HepG2 (cell line): ENCODE measurements around the gene NEURL1. TPM values are rescaled to one million over a fixed set of nuclear protein-coding genes. Genes with fewer than 3 reads are reported as not detected.

Source experiments
- ATF7 ChIP-seq, 2 experiments: fragments of 450-650 bp in 1 of 2; sonication (generic) in 1 of 2; formaldehyde crosslinking in 1 of 2; IDR thresholded peaks; 2 replicates each; pipeline versions ENCODE4 v1.4.0 to v1.6.1; 2016 to 2020; ENCODE audit warnings: antibody characterized with exemption in 1 of 2, mild to moderate bottlenecking in 1 of 2, missing genetic modification reagents in 1 of 2
- BRCA1 ChIP-seq: sonication (generic); formaldehyde crosslinking; IDR thresholded peaks from 2 replicates; pipeline ENCODE4 v1.4.0; 2020; ENCODE audit warnings: missing genetic modification reagents
- HMG20A ChIP-seq: IDR thresholded peaks from 2 replicates; pipeline ENCODE4 v1.6.1; 2016; ENCODE audit warnings: borderline replicate concordance
- HMGXB3 ChIP-seq: sonication (generic); formaldehyde crosslinking; IDR thresholded peaks from 2 replicates; pipeline ENCODE4 v1.4.0; 2020; ENCODE audit warnings: missing genetic modification reagents, borderline replicate concordance
- KLF6 ChIP-seq: IDR thresholded peaks from 2 replicates; pipeline ENCODE4 v1.8.0; 2016; ENCODE audit warnings: missing biosample characterization, missing genetic modification reagents
- NCOA5 ChIP-seq: sonication (generic); formaldehyde crosslinking; IDR thresholded peaks from 2 replicates; pipeline ENCODE4 v1.4.0; 2020; ENCODE audit warnings: missing genetic modification reagents
- REL ChIP-seq: sonication (generic); formaldehyde crosslinking; conservative IDR thresholded peaks from 2 replicates; pipeline ENCODE4 v1.8.0; 2022; ENCODE audit warnings: mild to moderate bottlenecking, missing genetic modification reagents, moderate library complexity
- SCMH1 ChIP-seq: sonication (generic); formaldehyde crosslinking; IDR thresholded peaks from 2 replicates; pipeline ENCODE4 v1.9.0; 2021; ENCODE audit warnings: missing genetic modification reagents, mild to moderate bottlenecking, borderline replicate concordance
- SYNCRIP ChIP-seq: fragments of 200-400 bp; formaldehyde crosslinking; IDR thresholded peaks from 2 replicates; pipeline ENCODE4 v1.6.1; 2018; ENCODE audit warnings: mild to moderate bottlenecking, low read depth, low read length; ENCODE audit not compliant: insufficient read depth
- ZKSCAN8 ChIP-seq: IDR thresholded peaks from 2 replicates; pipeline ENCODE4 v1.6.1; 2016; ENCODE audit warnings: borderline replicate concordance, missing genetic modification reagents, missing compliant biosample characterization
- ZNF20 ChIP-seq: sonication (generic); formaldehyde crosslinking; IDR thresholded peaks from 2 replicates; pipeline ENCODE4 v1.4.0; 2020; ENCODE audit warnings: mild to moderate bottlenecking, moderate library complexity, missing genetic modification reagents
- ZNF253 ChIP-seq: sonication (generic); formaldehyde crosslinking; IDR thresholded peaks from 2 replicates; pipeline ENCODE4 v1.8.0; 2022; ENCODE audit warnings: mild to moderate bottlenecking, missing genetic modification reagents, borderline replicate concordance
- ZNF343 ChIP-seq: sonication (generic); formaldehyde crosslinking; IDR thresholded peaks from 2 replicates; pipeline ENCODE4 v1.4.0; 2020; ENCODE audit warnings: mild to moderate bottlenecking, missing genetic modification reagents
- ZNF430 ChIP-seq: sonication (generic); formaldehyde crosslinking; IDR thresholded peaks from 2 replicates; pipeline ENCODE4 v1.9.0; 2021; ENCODE audit warnings: mild to moderate bottlenecking, missing genetic modification reagents
- ZNF431 ChIP-seq: sonication (generic); formaldehyde crosslinking; IDR thresholded peaks from 2 replicates; pipeline ENCODE4 v1.9.0; 2022; ENCODE audit warnings: missing genetic modification reagents, low read depth, mild to moderate bottlenecking, borderline replicate concordance
- ZNF746 ChIP-seq: sonication (generic); formaldehyde crosslinking; IDR thresholded peaks from 2 replicates; pipeline ENCODE4 v1.8.0; 2022; ENCODE audit warnings: mild to moderate bottlenecking, missing genetic modification reagents
- ZNF768 ChIP-seq: sonication (generic); formaldehyde crosslinking; IDR thresholded peaks from 2 replicates; pipeline ENCODE4 v1.4.0; 2020; ENCODE audit warnings: missing genetic modification reagents
- ZNF883 ChIP-seq: sonication (generic); formaldehyde crosslinking; IDR thresholded peaks from 2 replicates; pipeline ENCODE4 v1.5.1; 2020; ENCODE audit warnings: mild to moderate bottlenecking, missing genetic modification reagents; ENCODE audit errors: not compliant biosample characterization
- polyA plus RNA-seq, 8 experiments: library from polyadenylated mRNA; depleted of rRNA in 3 of 8; stranded (reverse) in 7 of 8; unstranded in 1 of 8; fragments of >200 nt; fragmentation: Illumina TruSeq in 4 of 8; extraction: Trizol in 4 of 8; gene quantifications; 2 replicates each; pipeline versions ENCODE4 v1.2.1 to v1.2.3, GENCODE V29; 2011 to 2016; ENCODE audit warnings: low read depth in 4 of 8, missing spikeins in 1 of 8, mixed read lengths in 1 of 8; ENCODE audit not compliant: insufficient read depth in 1 of 8
- total RNA-seq, 5 experiments: library from RNA; depleted of rRNA; stranded (reverse); fragments of >200 nt; fragmentation: Illumina TruSeq; extraction: Trizol; gene quantifications; 2 replicates each; pipeline ENCODE4 v1.2.3, GENCODE V29; 2016; ENCODE audit warnings: low read depth in 1 of 5

NEURL1 gene
- total and polyA plus RNA-seq, 2 of the 13 experiments (the other 11 are each of a cell fraction or from before 2014, with no cell fraction given): not detected

DNA sequence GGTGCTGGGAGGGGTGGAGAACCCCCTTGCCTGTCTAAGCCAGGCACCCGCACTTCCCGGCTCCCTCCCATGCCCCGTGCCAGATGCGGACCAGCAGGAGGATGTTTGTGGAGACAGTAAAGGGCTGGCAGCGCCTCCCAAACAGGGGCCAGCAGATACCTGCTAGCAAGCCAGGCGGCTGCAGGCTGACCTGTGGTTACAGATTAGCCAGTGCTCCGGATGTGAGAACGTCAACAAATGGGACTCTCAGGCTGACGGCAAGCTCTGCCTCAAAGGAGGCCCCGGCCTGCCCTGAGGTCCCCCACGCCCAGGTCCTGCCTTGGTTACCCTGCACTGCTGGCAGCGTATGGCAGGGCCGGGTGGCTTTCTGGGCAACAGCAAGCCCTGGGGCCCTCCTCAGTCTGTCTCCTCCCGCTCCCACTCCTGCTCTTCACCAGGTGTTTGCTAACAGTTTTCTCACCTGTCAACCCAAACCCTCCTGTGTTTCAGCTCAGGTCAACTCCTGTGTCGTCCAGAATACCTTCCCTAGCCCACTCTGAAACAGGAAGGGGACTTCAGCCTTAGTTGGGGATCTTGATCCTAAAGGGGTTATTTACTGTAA is 85.4 kb downstream of the NEURL1 start (continued):
- TF ChIP-seq ZNF20 (CRISPR knock-in tag): no peak
- peak; percentile 67; the same call in 1 of the 2 replicates for TF ChIP-seq ZNF431 (CRISPR knock-in tag)
- no peak for TF ChIP-seq HMGXB3
- peak; percentile 55; the same call in 1 of the 2 replicates for TF ChIP-seq ZNF343 (CRISPR knock-in tag)
- TF ChIP-seq HMG20A (CRISPR knock-in tag): peak; percentile 82; the same call in 1 of the 2 replicates
- TF ChIP-seq ZKSCAN8 (CRISPR knock-in tag): peak; percentile 72; the same call in 1 of the 2 replicates
- TF ChIP-seq ZNF430 (CRISPR knock-in tag): no peak
- no peak for TF ChIP-seq NCOA5 (CRISPR knock-in tag)
- no peak for TF ChIP-seq KLF6 (CRISPR knock-in tag)
- TF ChIP-seq BRCA1 (CRISPR knock-in tag): 0 out of 2 replicates have a peak, but pooled peaks have one; percentile 47
- TF ChIP-seq ZNF768: no peak
- peak; percentile 35; the same call in 1 of the 2 replicates for TF ChIP-seq ZNF746 (CRISPR knock-in tag)
- TF ChIP-seq ATF7 (IDR thresholded peaks at IDR 0.05): no peak
- TF ChIP-seq ATF7 (CRISPR knock-in tag; IDR thresholded peaks at IDR 0.05): 0 out of 2 replicates have a peak, but pooled peaks have one; percentile 18
- no peak for TF ChIP-seq ZNF883 (CRISPR knock-in tag)
- no peak for TF ChIP-seq ZNF253
- no peak for TF ChIP-seq SYNCRIP
- no peak for TF ChIP-seq SCMH1 (CRISPR knock-in tag)
- TF ChIP-seq REL: no peak
